Measurements from ENCODE around the gene TTC21B.

- no peak for TF ChIP-seq CTCF (conservative IDR thresholded peaks at IDR 0.05; ENCODE audit: low read depth, low read length)
- TF ChIP-seq EZH2 (IDR thresholded peaks at IDR 0.05; ENCODE audit: borderline replicate concordance, low read depth, low read length, poor library complexity, severe bottlenecking), result no peak
These were observed 32.8 kb downstream of the TTC21B start for GRCh38 chr2:165920748-165921147.
